ENCODE results near the gene LILRA2.

Gene LILRA2

DNA sequence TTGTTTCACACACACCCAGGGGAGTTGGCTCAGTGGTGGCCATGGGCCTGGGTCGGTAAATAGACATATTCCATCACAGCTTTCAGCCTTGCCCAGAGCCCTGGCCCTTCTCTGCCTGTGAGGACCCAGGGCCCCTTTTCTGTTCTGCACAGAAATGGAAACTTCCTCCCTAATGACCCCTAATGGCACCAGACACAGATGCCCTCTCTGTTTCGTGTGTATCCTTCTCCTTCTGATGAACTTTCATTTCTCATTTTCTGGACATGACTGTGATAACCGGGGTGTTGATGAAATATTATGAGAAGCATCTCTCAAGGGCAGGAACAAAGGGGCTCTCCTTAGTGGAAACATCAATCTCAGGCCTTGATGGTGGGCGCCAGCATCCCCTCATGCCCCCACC lies 32.6 kb downstream of the LILRA2 start:
- TF ChIP-seq, protein P1, sequence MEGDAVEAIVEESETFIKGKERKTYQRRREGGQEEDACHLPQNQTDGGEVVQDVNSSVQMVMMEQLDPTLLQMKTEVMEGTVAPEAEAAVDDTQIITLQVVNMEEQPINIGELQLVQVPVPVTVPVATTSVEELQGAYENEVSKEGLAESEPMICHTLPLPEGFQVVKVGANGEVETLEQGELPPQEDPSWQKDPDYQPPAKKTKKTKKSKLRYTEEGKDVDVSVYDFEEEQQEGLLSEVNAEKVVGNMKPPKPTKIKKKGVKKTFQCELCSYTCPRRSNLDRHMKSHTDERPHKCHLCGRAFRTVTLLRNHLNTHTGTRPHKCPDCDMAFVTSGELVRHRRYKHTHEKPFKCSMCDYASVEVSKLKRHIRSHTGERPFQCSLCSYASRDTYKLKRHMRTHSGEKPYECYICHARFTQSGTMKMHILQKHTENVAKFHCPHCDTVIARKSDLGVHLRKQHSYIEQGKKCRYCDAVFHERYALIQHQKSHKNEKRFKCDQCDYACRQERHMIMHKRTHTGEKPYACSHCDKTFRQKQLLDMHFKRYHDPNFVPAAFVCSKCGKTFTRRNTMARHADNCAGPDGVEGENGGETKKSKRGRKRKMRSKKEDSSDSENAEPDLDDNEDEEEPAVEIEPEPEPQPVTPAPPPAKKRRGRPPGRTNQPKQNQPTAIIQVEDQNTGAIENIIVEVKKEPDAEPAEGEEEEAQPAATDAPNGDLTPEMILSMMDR (IDR thresholded peaks at IDR 0.05; ENCODE audit: insufficient read depth, low read length, poor library complexity, severe bottlenecking) = no peak
- Histone ChIP-seq H3K4me3 (replicated peaks; ENCODE audit: low read depth, low read length) (no peak overlapping the region), H3K36me3 (ENCODE audit: control insufficient read depth, insufficient read depth, low read length) (no peaks in the 10 kb centered on the region), H3K27me3 (replicated peaks; ENCODE audit: control insufficient read depth, insufficient read depth, low read length) (no peaks in the 10 kb centered on the region)
- DNase-seq (ENCODE audit: extremely low read depth, insufficient read length) = no peak

DNA sequence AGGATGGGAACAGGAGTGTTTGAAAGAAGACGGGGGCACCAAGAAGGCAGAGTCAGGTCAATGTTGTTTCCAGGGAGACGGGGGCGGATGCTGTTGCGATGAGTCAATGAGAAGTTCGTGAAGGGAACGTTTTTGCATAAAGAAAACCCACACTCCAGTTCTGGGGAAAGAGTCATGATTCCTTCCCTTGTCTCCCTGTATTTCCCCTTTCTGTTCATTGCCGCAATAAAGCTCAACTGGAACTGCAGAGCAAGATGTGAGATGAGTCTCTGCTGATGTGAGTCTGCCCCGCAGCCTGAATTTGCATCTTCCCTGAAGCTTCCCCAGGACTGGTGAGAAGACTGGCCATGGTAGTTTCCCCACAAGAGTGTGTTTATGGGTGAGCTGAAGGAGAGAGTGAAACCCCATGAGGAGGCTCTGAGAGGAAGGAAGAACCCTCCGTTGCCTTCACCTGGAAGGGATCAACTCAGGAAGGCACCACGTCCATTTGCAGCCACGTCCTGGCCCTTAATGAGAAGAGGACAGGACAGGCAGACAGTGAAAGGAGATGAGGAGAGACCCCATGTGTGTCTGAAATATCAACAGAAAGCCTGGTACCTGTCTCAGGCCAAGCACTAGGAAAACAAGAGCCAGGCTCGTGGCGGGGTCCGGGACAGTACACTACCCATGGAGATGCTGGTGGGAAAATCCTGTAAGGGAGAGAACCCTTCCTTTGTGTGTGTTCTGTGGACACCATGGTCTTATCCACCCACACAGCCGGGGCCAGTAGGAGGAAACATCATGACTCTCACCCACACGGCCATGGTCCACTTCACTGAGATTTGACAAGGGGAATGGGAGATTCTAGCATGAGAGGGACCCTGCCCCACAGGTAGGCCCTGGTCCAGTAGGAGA lies 33.5 kb downstream of the LILRA2 start:
- H3K27me3 ChIP-seq (replicated peaks; ENCODE audit: control insufficient read depth, insufficient read depth, low read length) = no peaks in the 10 kb centered on the region
- peak overlapping the region; percentile 33 for H3K4me3 ChIP-seq (replicated peaks; ENCODE audit: low read depth, low read length)
- TF ChIP-seq, protein P1 (IDR thresholded peaks at IDR 0.05; ENCODE audit: insufficient read depth, low read length, poor library complexity, severe bottlenecking) = no peak
- H3K36me3 ChIP-seq (ENCODE audit: control insufficient read depth, insufficient read depth, low read length) = no peaks in the 10 kb centered on the region
- DNase-seq (ENCODE audit: extremely low read depth, insufficient read length) = no peak

DNA sequence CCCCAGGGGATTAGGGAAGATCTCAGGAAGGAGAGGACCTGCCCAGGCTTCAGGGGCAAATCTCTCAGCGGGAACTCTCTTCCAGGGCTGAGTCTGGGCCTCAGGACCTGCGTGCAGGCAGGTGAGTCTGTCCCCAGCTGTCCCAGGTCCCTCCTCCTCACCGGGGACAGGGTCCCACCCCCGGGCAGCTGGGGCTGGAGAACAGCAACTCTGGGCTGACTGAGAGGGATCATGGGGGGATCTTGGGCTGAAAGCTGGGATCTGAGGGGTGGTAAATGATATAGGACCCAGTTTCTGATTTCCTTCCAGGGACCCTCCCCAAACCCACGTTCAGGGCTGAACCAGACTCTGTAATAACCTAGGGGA lies 34.2 kb downstream of the LILRA2 start:
- no peak for DNase-seq (ENCODE audit: extremely low read depth, insufficient read length)
- no peak overlapping the region for H3K4me3 ChIP-seq (replicated peaks; ENCODE audit: low read depth, low read length)
- H3K36me3 ChIP-seq (ENCODE audit: control insufficient read depth, insufficient read depth, low read length) = no peaks in the 10 kb centered on the region
- TF ChIP-seq, protein P1 (IDR thresholded peaks at IDR 0.05; ENCODE audit: insufficient read depth, low read length, poor library complexity, severe bottlenecking) = no peak
- no peaks in the 10 kb centered on the region for H3K27me3 ChIP-seq (replicated peaks; ENCODE audit: control insufficient read depth, insufficient read depth, low read length)

DNA sequence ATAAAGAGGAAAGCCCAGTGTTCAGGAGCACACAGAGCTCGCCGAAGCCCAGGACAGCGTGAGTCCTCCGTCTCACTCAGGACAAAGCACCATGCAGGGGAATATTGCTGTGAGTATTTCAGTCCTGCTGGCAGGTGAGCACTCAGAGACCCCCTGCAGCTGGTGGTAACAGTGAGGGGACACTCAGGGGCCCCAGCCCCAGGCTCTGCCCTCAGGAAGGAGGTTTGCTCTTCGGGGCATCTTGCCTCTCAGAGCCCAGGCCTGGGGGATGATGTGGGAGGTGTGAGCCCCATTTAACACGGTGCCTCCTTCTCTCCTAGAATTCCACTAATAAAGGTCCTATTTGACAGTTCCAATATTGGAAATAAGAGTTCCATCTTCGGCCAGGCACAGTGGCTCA lies 34.6 kb downstream of the LILRA2 start:
- TF ChIP-seq, protein P1 (IDR thresholded peaks at IDR 0.05; ENCODE audit: insufficient read depth, low read length, poor library complexity, severe bottlenecking) = no peak

DNA sequence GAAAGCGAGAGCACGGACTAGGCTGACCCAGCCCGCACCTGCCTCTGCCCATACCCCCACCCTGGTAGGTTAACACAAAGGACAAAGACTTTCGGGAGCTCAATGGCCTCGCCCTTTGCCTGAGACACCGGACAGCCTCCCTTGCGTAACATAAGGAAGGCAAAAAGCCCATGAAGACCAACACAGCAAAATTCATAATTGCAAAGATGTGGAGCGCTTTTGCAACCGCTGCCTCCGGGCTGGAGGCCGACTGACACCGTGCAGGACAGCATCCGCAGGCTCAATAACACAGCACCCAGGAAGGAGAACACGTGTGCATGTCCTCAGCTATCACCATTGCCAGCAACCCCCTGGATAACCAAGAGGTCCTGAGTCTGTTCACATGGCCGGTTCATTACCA lies 35.2 kb downstream of the LILRA2 start:
- no peaks in the 10 kb centered on the region for H3K36me3 ChIP-seq (ENCODE audit: control insufficient read depth, insufficient read depth, low read length)
- H3K4me3 ChIP-seq (replicated peaks; ENCODE audit: low read depth, low read length) = no peak overlapping the region
- H3K27me3 ChIP-seq (replicated peaks; ENCODE audit: control insufficient read depth, insufficient read depth, low read length) = no peaks in the 10 kb centered on the region
- no peak for DNase-seq (ENCODE audit: extremely low read depth, insufficient read length)
- TF ChIP-seq, protein P1 (IDR thresholded peaks at IDR 0.05; ENCODE audit: insufficient read depth, low read length, poor library complexity, severe bottlenecking) = no peak

More for the DNA sequence above, 34.6 kb downstream of the LILRA2 start:
- H3K27me3 ChIP-seq (replicated peaks; ENCODE audit: control insufficient read depth, insufficient read depth, low read length) = no peaks in the 10 kb centered on the region
- no peak for DNase-seq (ENCODE audit: extremely low read depth, insufficient read length)
- H3K36me3 ChIP-seq (ENCODE audit: control insufficient read depth, insufficient read depth, low read length) = no peaks in the 10 kb centered on the region
- no peak overlapping the region for H3K4me3 ChIP-seq (replicated peaks; ENCODE audit: low read depth, low read length)

Data from GM06990 (cell line).